DMS114 treated with DMSO at 0.1 percent for 48 hours (cell line): ENCODE measurements around the gene WDR7.

ENCODE experiments used
- DNase-seq: peaks from one replicate; lab custom pipeline; 2025; ENCODE audit not compliant: unreplicated experiment; lab: John Stamatoyannopoulos, UW

The WDR7 gene

GRCh38 chr18:57073501-57074187, 422.5 kb downstream of the WDR7 start:
- no peak for DNase-seq

DNA sequence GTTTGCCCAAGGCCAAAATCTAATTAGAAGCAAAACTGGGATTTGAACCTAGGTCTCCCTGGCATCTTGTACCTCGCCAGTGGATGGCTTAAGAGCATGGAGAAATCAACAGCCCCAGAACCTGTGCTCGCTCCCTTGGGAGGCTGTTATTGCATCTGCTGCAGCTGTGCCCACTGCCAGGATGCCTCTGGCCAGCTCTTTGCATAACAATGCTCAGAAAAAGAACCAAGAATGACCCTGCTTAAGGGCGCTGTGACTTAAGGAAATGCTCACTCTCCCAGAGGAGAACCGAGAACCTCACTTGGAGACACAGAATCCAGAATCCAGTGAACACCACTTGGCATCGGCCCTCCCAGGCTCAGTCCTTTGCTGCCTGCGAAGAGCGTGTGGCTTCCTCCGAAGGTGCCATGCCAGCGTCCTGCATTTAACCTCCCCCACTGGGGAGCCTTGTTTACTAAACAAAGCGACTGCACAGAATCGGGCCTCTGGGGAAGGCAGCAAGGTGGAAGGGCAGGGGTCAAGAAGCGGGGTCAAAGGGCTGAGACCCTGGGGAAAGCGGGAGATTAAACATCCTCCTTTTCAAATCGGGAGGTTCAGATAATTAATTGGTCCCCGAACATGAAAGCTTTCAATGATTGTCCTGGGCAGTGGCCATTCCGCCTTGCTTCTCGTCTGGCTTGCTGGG, 424.7 kb downstream of the WDR7 start:
- DNase-seq: no peak

GRCh38 chr18:57077005-57077765, 426.0 kb downstream of the WDR7 start:
- DNase-seq: no peak

GRCh38 chr18:57077786-57078552, 426.8 kb downstream of the WDR7 start:
- DNase-seq: no peak

GRCh38 chr18:57078614-57079013, 427.5 kb downstream of the WDR7 start:
- no peak for DNase-seq

- DNase-seq: no peak
Observed at GRCh38 chr18:57080479-57080878, 429.3 kb downstream of the WDR7 start.

DNA sequence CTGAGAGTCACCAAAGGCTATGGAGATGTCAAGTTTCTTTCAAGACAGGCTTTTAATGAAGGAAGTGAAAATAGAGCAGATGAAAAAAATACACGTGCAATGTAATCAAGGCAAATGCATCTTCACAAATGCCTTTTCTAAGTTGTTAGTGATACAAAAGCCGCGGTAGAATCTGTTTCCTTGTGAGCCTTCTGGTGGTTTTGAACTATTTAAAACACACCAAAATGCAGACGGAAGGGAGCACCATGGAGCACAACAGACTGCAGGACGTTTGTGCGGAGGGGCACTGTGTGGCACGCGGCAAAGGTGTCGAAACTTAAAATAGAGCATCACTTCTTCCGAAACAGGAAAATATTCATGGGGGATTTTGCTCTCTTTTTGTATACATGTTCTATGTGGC, 430.7 kb downstream of the WDR7 start:
- no peak for DNase-seq

GRCh38 chr18:57083485-57083884, 432.3 kb downstream of the WDR7 start:
- no peak for DNase-seq

- DNase-seq: no peak
Observed at GRCh38 chr18:57084331-57085271, 433.4 kb downstream of the WDR7 start.

- no peak for DNase-seq
Observed at GRCh38 chr18:57085371-57085770, 434.2 kb downstream of the WDR7 start.

DNA sequence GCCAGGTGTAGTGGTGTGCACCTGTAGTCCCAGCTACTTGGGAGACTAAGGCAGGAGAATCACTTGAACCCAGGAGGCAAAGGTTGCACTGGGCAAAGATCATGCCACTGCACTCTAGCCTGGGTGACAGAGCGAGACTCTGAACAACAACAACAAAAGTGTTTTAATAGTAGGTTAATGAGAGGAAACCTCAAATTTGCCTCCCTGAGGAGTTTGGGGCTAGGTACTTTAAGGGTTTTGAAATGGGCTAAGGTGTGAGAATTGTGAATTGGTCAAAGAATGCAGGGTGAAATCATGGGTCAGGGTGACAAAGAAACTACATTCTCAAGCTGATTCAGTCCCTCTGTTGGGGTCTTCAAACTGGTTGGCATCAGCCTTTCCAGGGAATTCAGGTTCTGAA, 435.0 kb downstream of the WDR7 start:
- DNase-seq: no peak
